ENCODE measurements around the gene HVCN1.
"Not testable (repeated sequence)": the region's sequence is repeated elsewhere in the genome, so short reads cannot be mapped to it uniquely, and the experiment has no call there.

Gene HVCN1

DNA sequence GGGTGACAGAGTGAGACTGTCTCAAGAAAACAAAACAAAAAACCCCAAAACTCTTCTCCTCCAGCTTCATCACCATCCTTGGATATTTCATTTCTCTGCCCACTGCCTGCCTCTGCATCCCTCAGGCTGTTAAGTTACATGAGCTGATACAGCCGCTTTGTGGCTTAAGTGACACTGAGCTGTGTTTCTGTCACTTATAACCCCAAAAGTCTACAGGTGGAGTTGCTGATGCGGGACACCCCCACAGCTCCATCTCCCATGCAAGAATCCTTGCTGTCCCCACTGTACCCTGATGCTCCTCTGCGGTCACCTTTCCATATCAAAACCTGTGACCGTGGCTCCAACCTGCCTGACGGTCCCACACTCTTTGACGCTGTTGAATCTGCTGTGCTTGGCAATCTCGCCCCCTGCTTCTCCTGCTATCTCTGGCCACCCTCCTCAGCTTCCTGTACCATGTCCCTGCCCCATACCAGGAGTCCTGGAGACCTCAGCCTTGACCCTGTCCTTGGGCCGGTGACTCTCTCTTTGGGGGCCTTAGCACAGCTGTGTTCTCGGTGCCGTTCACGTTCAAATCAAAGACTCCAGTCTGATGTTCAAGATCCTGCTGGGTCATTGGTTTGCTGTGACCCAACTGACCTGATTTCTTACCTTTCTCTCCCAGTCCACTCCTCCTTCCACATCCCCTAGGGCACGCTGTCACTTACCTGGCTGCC is 20.3 kb downstream of the HVCN1 start:
- no peak for DNase-seq (ENCODE audit: extremely low read depth in 1 of 2, low read depth in 1 of 2)

DNA sequence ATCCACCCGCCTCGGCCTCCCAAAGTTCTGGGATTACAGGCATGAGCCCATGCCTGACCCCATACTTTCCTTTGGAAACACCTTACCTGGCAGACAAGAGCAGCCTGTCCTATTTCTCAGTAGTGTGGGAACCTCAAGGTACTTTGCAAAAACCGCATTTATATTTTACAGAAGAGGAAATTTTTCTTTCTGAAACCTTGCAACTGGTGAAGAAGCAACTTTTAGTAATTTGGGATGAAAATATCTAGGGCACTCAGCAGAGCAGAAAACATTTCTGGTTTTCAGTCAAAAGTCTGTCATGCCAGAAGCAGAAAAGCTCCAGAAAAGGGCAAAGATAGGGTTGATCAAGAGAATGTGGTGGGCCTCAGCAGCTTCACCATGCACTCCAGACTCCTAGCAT is 21.2 kb downstream of the HVCN1 start:
- DNase-seq (ENCODE audit: extremely low read depth in 1 of 2, low read depth in 1 of 2) = no peak

DNA sequence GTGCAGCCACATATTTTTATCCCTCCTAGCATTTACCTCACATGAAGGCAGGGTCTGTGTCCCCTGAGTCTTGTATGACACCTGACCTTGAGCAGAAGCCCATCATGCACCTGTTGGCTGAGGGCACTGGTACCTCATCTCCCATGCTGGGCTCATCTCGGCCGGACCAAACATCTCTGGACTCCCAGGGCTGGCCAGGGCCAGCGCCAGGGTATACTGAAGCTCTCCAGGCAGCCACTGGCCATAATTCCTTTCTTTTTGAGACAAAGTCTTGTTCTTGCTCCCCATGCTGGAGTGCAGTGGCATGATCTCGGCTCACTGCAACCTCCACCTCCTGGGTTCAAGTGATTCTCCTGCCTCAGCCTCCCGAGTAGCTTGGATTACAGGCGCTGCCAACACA is 22.0 kb downstream of the HVCN1 start:
- DNase-seq (ENCODE audit: extremely low read depth in 1 of 2, low read depth in 1 of 2) = no peak

DNA sequence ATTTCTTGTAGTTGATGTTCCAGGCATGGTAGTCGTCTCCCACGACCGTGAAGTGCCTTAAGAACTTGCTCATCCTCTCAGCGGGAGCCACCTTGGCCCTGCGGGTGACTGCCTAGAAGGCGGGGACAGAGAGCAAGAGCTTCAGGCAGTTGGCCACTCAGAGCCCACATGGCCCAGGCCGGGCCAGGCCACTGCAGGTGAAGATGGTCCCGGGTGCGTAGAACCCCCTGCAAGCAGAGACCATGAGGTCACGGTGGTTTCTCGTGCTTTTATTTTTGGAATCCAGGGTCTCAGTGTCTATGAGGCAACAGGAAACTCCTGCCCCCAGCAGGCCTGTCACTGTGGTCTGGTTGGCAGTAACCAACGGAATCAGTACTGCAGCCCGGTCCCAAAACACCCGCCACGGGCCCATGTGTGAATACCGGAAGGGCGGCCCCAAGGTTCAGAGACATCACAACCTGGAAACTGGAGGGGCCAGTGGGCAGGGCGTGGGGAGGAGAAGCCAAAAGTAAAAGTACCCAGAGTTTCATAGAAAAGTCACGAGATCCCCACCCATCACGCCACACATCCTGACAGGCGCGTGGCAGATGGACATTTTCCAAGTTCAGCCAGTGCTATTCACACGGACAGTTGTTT is 27.5 kb downstream of the HVCN1 start:
- peak; percentile 76 to 77 for DNase-seq (ENCODE audit: extremely low read depth in 1 of 2, low read depth in 1 of 2)

DNA sequence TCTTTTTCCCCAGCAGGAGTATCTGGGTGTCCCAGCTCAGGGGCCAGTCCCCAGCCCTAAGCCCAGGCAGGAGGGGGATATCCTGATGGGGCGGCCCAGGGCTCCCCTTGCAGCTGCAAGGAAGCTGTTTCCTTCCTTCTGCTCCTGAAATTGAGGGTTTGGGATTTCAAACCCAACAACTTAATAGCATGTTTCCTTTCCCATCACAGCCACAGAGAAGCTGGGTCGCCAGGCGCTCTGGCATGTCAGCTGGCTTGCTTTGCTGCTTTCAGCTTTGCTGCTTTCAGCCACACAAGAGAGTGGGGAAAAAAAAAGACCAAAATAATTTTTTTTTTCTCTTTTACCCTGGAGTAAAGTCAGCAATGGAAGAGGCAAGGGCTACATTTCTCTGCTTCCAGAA is 30.0 kb downstream of the HVCN1 start:
- DNase-seq (ENCODE audit: extremely low read depth in 1 of 2, low read depth in 1 of 2) = no peak

DNA sequence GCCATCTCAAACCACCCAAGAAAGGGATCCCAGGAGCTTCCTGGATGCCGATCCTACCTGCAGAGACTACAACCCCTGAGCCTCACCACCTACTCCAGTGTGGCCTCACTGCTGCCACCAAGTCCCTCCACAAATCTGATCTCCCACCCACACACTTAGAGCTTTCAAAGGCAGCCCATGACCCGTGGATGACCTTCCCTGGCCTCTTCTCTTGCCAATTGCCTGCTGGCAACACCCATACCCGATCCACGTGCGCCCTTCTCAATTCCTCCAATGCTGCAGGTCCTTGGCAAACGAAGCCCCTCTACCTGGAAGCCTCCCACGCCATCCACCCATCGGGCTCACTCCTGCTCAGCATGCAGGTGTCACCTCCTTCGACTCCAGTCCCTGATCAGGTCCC is 30.7 kb downstream of the HVCN1 start:
- no peak for DNase-seq (ENCODE audit: extremely low read depth in 1 of 2, low read depth in 1 of 2)

DNA sequence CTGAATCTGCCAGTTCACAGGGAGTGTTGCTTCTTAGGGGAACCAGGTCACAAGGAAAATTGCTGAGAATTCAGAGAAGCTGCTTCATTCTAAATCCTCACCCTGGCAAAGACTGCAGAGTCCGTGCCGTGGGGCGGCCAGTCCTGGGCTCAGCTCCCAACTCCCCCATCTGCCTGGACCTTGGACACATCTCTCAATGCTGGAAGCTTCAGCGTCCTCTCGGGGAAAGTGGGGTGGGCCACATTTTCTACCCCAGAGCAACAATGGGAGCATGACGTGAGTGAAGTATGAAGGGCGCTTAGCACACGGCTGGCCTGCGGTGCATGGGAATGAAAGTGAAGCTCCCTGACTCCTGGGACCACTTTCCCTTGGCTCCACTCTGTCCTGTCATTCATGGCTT is 31.2 kb downstream of the HVCN1 start:
- no peak for DNase-seq (ENCODE audit: extremely low read depth in 1 of 2, low read depth in 1 of 2)

DNA sequence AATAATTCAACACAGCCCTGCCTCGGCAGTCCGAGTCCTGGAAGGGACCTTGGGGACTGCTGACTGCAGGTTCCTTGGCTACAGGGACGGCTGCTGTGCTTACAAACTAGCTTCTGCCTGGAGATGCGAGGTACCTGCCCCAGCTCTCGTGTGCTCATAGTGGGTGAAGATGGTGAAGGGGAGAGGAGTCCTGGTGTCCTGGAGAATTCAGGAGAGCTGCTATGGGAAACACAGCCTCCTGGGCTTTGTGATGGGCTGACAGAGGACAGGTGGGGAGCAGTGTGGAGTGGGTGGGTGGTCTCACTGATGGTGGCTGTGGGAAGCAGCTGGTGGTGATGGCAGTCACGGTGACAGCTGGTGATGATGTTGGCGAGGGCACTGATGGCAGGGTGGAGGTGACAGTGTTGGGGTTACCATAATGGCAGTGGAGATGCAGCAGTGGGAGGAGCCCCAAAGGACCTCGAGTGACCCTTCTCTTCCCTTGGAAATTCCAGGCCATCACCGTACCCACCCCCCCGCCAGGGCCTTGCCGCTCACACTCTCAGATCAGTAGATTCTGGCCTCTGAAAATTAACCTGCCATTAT is 32.8 kb downstream of the HVCN1 start:
- DNase-seq (ENCODE audit: extremely low read depth in 1 of 2, low read depth in 1 of 2) = no peak

DNA sequence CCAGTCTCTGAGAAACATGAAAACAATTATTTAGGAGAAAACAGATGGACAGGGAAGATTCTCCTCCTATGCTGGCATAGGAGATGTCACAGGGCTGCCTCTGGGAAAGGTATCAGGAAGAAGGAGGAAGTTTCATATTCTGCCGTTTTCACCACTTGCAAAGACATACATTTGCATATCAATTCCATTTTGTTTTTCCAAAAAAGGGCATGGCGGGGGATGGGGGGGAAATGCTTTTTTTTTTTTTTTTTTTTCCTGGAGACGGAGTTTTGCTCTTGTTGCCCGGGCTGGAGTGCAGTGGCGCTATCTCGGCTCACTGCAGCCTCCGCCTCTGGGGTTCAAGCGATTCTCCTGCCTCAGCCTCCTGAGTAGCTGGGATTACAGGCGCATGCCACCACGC is 34.7 kb downstream of the HVCN1 start:
- DNase-seq (ENCODE audit: extremely low read depth in 1 of 2, low read depth in 1 of 2) = not testable (repeated sequence)

DNA sequence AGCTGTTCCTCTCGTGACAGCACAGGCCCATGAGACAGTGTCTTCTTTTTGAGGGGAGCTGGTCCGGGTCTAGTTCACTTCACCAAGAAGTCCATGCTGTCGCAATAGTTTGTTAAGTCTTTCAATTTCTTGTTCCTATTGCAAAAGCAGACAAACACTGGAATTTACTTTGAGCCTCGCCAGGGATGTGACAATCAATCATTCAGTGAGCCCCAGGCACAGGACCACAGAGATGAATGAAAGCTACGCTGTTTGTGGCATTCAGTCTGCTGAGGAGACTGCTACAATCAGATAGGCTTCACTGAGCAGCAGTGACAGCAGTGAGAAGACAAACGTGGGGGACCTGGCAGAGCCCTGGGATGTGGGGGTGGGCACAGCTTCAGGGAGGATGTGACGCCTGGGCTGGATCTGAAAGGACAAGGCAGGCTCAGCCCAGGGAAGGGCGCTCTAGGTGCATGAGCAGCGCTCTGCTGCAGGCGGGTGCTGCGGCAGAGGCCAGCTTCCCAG is 39.5 kb downstream of the HVCN1 start:
- DNase-seq (ENCODE audit: extremely low read depth in 1 of 2, low read depth in 1 of 2) = no peak

DNA sequence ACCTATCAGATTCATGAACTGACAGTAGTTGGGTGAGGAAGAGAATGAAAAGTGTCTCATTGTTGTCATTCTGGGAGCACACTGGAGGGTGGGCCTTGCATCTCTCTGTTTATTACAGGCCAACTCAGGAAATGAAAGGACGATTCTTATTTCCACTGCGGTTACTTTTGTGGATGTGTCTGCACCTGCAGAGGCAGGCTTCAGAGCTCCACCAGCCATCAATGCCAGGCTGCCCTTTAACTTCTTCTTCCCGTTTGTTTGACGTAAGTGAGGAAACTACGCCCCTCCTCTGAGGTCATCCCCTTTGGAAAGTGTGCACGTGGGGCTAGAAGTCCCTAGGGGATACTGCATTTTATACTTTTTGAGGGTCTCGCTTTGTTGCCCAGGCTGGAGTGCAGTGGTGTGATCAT is 41.3 kb downstream of the HVCN1 start:
- DNase-seq (ENCODE audit: extremely low read depth in 1 of 2, low read depth in 1 of 2) = no peak

DNA sequence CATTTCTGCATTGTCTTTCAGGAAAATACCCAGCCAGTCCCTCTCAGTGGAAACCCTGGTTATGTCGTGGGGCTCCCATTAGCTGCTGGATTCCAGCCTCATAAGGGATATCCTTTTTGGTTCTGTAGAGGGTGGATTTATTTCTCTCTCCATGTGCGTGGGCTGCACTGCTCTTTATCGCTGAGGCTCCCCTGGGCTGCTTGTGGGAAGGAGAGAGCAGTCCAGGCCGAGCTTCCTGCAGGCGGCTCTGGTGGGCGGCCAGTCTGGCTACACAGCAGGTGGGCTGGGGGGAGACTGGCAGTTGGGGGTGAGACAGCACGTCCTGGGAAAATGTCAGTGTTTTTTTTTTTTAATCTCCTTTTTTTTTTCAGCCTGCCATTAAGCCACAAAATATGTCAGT is 47.4 kb downstream of the HVCN1 start:
- DNase-seq (ENCODE audit: extremely low read depth in 1 of 2, low read depth in 1 of 2) = no peak

DNA sequence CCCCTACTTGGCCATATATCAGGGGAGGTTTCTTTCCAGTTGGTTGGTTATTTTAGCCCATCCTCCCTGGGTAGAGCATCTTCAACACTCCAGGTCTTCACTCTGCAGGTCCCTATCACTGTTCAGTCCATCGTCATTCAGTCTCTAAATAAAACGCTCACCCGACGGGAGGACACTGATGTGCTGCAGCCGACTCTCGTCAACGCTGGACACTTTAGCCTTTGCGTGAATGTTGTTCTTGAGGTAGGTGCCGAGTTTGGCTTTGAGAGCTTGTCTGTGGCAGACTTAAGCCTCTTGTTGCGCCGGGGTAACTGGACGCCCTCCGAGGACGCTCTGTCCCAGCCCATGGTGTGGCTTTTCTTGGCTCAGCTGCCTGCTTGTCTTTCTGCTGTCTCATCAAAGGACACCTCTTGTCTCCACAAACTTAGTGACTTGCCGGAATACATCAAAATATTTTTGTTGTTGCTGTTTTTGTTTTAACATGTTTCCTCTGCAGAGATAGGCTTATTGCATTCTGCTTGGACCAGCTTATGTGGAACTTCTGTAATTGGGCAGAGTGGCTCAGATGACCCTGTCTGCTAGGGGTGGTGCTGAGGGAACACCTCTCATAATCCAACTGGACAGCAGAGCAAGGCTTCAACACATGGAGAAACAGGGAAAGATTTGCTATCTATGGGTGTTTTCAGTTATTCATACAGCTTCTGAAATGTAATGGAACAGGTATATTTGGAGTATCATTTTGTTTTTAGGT is 48.5 kb downstream of the HVCN1 start:
- DNase-seq (ENCODE audit: extremely low read depth in 1 of 2, low read depth in 1 of 2) = no peak

DNA sequence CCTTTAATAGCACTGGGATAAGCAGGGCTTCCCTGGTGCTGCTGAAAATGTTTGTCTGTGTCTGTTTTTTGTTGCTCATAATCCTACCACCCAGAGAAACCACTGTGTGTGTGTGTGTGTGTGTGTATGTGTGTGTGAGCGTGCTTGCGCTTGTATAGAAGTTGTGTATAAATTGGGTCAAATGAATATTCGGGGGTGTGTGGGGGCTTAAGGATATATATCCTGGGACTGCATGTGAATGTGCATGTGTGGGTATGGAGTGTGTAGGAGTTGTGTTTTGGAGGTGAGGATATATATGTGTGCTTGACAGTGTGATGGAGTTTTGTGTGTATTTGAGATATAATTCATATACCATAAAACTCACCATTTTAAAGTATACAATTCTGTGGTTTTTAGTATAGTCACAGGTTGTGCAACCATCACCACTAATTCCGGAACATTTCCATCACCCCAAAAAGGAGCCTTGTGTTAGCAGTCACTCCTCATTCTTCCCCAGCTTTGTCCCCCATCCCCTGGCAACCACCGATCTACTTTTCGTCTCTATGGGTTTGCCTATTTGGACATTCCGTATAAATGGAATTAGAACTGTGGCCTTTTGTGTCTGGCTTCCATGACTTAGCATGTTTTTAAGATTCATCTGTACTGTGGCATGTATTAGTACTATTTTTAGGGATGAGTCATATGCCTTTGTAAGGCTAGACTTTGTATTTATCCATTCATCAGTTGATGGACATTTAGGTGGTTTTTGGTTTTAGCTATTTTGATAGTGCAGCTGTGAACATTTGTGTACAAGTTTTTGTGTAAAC is 49.4 kb downstream of the HVCN1 start:
- DNase-seq (ENCODE audit: extremely low read depth in 1 of 2, low read depth in 1 of 2) = no peak

DNA sequence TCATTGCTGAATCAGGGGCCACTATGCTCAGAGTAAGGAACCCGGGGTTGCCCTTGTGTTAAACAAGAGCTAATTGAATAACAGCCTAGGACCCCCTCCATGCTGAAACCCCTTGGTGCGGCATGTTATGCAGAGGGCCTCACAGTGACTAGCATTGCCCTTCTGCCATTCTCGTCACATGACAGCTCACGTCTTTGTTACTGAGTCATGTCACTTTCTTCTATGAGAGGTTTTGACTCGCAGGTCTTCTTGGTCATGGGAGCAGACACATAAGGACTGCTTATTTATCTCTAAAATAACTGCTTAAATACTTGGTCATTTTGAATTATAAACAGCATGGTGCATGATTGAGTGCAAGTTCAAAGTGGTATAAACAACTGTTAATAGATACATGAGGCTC is 50.1 kb downstream of the HVCN1 start:
- no peak for DNase-seq (ENCODE audit: extremely low read depth in 1 of 2, low read depth in 1 of 2)

DNA sequence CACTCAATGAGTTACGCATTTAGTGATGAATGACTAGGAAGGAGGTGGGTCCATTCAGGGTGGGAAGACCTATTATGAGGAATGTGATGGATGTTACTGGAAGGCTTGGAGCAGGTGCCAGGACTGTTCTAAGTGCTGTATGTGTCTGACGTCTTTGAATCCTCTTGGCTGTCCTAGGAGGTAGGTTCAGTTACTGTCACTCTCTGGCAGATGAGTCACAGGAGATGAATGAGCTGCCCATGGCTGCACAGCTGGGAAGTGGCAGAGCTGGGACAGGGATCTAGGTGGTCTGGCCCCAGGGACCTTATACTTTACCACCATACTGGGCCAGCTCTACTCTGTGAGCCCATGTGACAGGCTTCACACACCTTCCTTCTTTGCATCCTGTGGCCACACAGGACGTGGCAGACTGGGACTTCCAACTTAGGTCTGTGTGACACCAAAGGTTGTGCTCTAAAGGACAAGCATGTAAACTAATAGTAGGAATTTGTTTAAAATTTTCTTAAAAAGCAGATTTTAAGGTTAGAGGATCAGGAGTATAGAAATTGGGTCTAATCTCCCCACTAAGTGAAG is 51.0 kb downstream of the HVCN1 start:
- no peak for DNase-seq (ENCODE audit: extremely low read depth in 1 of 2, low read depth in 1 of 2)

DNA sequence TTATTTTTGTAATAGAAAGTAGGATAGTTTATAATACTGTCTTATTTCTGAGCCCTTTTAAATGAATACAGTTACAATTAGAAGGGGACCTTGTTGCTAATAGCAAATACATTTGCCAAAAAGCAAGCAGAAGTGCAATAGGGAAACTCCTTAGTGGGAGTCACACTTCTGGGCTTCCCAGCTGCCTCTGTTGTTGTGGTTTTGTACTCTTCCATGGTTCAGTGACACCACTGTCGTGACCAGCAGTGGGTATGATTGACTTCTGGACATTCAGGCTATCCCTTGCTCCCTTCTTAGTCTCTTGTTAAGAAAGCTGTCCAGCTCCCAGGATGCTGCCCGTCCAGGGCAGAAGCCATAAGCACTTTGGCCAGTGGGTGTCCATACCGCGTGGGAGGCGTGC is 52.4 kb downstream of the HVCN1 start:
- no peak for DNase-seq (ENCODE audit: extremely low read depth in 1 of 2, low read depth in 1 of 2)

DNA sequence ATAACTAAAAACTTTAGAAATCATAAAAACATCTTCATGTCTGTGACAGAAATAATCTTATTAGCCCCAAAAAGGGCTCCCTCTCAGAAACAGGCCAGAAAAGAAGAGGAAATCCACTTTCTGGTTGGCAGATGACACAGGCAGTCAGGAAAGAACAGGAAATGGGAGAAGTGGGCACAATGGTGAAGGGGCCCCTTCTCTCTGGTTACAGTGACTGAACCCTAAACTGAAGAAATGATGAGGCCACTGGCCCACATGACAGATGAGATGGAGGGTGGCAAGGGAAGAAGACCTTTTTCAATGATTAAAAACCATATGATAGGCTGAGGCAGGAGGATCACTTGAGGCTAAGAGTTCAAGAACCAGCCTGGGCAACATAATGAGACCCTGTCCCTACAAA is 53.9 kb downstream of the HVCN1 start:
- DNase-seq (ENCODE audit: extremely low read depth in 1 of 2, low read depth in 1 of 2) = no peak

DNA sequence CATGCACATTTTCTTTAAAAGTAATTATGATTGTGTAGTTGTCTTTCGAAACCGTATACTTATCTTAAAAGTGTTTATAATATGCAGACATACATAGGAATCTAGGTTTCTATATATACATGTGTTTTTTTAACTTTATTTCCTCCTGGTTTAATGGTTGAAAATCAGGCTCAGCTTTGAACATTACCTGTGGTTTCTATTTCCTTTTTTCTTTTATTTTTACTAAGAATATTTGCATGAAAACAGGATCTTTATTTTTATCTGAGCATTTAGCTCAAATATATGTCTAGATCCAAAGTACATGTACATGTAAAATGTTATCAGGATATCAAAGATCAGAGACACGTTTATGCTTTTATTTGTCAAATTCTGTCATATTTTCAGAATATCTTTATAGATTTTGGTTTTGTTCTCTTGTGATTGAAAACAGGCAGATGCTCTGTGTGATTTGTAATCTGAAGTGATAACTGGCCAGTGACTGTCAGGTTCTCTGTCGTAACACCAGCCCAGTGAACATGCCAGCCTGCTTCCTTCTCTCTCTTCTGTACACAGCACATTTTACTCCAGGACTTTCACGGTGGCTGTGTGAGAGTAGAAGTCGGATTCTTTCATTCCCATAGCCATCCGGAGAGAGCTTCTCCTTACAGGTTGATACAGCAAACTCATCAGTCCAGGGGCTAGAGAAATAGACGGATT is 61.3 kb downstream of the HVCN1 start:
- DNase-seq (ENCODE audit: extremely low read depth in 1 of 2, low read depth in 1 of 2) = no peak

DNA sequence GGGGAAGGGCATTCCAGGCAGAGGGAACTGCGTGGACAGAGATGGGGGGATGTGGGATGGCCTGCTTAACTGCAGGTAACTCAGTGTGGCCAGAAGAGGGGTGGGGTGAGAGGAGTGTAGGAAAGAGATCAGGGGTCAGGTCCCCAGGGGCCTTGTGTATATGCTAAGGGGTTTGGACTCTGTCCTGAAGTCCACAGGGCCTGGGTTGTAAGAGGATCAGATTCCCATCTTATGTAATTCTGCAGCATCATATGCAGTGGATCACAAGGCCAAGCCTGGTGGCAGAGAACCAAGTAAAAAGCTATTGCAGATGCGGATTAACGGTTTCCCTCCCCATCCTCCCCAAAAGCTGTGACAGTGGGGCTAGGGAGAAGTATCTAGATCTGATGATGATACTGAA is 66.3 kb downstream of the HVCN1 start:
- DNase-seq (ENCODE audit: extremely low read depth in 1 of 2, low read depth in 1 of 2) = no peak

Measured in stimulated activated CD8-positive, alpha-beta memory T cell treated with anti-CD3 and anti-CD28 coated beads, Interleukin-7, amount 100 ng/mL, for 48 hours (primary cell).